Activated naive CD8-positive, alpha-beta T cell (primary cell): ENCODE data around the gene JCHAIN.

ENCODE experiments used
- H3K27ac Mint-ChIP-seq: one replicate; pipeline ENCODE4 v1.8.0; 2021; ENCODE audit warnings: mixed read lengths
- H3K27me3 Mint-ChIP-seq: one replicate; pipeline ENCODE4 v1.8.0; 2021; ENCODE audit warnings: mixed read lengths
- H3K36me3 Mint-ChIP-seq: one replicate; pipeline ENCODE4 v1.8.0; 2021; ENCODE audit warnings: mixed read lengths
- H3K4me1 Mint-ChIP-seq: one replicate; pipeline ENCODE4 v1.8.0; 2021; ENCODE audit warnings: low read depth, mixed read lengths
- H3K4me3 Mint-ChIP-seq: one replicate; pipeline ENCODE4 v1.8.0; 2021; ENCODE audit warnings: mild to moderate bottlenecking, mixed read lengths
- H3K9me3 Mint-ChIP-seq: one replicate; pipeline ENCODE4 v1.8.0; 2021; ENCODE audit warnings: low read depth, mixed read lengths

The JCHAIN gene

GRCh38 chr4:70634482-70634881 is 31.8 kb downstream of the JCHAIN start:
- peaks cover 2% of the 10 kb centered on the region for H3K27me3 Mint-ChIP-seq
- no peaks in the 10 kb centered on the region for H3K9me3 Mint-ChIP-seq
- no peak overlapping the region for H3K4me3 Mint-ChIP-seq
- peaks cover under 1% of the 10 kb centered on the region for H3K4me1 Mint-ChIP-seq
- H3K27ac Mint-ChIP-seq: no peak overlapping the region
- H3K36me3 Mint-ChIP-seq: no peaks in the 10 kb centered on the region

DNA sequence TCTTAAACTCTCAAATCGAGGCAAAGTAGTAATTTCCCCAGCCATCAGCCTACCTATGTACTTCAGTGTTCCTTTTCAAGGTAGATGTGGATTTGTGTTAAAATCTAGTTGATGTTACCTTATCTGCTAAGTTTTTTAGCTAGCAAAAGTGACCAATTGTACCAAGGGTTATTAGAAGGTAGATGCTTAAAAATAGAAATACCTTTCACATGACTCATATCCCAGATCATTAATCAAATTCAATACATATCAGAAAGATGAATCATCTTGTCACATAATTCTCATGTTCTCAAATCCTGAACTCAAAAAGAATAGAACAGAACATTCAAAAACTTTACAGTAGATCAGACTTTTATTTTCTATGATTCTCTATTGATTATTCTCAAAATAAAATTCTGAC is 34.3 kb downstream of the JCHAIN start:
- no peaks in the 10 kb centered on the region for H3K9me3 Mint-ChIP-seq
- H3K27me3 Mint-ChIP-seq: peaks cover 2% of the 10 kb centered on the region
- H3K4me1 Mint-ChIP-seq: peaks cover 6% of the 10 kb centered on the region
- no peak overlapping the region for H3K27ac Mint-ChIP-seq
- no peaks in the 10 kb centered on the region for H3K36me3 Mint-ChIP-seq
- H3K4me3 Mint-ChIP-seq: no peak overlapping the region

DNA sequence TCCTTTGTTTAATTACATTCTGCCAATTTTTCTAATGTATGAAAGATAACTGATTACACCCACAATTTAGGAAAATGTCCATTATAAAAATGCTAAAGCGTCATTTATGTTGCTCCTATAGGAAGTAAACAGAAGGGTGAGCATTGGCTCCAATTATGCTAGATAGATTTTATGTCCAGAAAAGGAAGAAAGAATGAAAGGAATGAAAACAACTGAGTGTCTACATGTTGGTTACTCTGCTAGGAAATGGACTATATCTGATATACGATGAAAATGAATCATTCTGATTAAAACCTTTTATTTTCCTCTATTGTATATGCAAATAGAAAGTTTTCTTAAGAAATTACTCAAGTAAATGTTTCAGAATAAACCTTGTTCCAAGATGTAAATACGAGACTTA is 36.1 kb downstream of the JCHAIN start:
- Mint-ChIP-seq H3K4me3 (no peak overlapping the region), H3K27ac (no peak overlapping the region), H3K4me1 (peaks cover 6% of the 10 kb centered on the region), H3K27me3 (peaks cover 2% of the 10 kb centered on the region), H3K36me3 (no peaks in the 10 kb centered on the region), H3K9me3 (no peaks in the 10 kb centered on the region)

- no peaks in the 10 kb centered on the region for H3K9me3 Mint-ChIP-seq
Measured at GRCh38 chr4:70629469-70630090, 36.7 kb downstream of the JCHAIN start.

DNA sequence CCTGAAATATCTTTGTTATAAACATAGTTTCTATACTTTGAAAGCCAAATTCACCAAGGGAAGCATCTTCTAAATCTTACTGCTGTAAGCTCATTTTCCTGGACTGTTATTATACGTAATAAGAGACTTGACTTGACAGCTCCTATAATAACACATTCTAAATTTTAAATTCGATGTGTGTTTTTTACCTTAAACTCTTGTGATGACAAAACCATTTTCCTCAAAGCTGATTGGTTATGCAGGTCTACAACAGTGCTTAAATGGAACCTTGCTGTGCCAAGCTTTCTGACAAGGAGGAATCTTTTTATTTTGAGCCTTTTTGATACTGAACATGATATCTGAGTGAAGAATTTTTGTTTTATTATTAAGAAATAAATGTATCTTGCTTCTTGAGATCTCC is 37.9 kb downstream of the JCHAIN start, which contains the start of gene ENAM:
TSS of gene ENAM (plus strand) at position 301 of the 400 bp plus-strand sequence. CDS start 757 bp downstream, outside the sequence.
- Mint-ChIP-seq H3K4me3 (no peak within 1 kb of the TSS), H3K4me1 (peaks cover 6% of the 10 kb centered on the region), H3K9me3 (no peaks in the 10 kb centered on the region), H3K36me3 (no peaks in the 10 kb centered on the region), H3K27ac (no peak within 1 kb of the TSS), H3K27me3 (peaks cover 2% of the 10 kb centered on the region)

More at GRCh38 chr4:70629469-70630090, 36.7 kb downstream of the JCHAIN start:
- no peaks in the 10 kb centered on the region for H3K36me3 Mint-ChIP-seq
- no peak overlapping the region for H3K4me3 Mint-ChIP-seq
- H3K4me1 Mint-ChIP-seq: peaks cover 6% of the 10 kb centered on the region
- no peak overlapping the region for H3K27ac Mint-ChIP-seq
- H3K27me3 Mint-ChIP-seq: peaks cover 2% of the 10 kb centered on the region

GRCh38 chr4:70627620-70628019 is 38.7 kb downstream of the JCHAIN start:
- H3K27ac Mint-ChIP-seq: no peak overlapping the region
- H3K9me3 Mint-ChIP-seq: no peaks in the 10 kb centered on the region
- no peak overlapping the region for H3K4me3 Mint-ChIP-seq
- no peaks in the 10 kb centered on the region for H3K36me3 Mint-ChIP-seq
- H3K27me3 Mint-ChIP-seq: no peaks in the 10 kb centered on the region
- H3K4me1 Mint-ChIP-seq: peaks cover 6% of the 10 kb centered on the region

DNA sequence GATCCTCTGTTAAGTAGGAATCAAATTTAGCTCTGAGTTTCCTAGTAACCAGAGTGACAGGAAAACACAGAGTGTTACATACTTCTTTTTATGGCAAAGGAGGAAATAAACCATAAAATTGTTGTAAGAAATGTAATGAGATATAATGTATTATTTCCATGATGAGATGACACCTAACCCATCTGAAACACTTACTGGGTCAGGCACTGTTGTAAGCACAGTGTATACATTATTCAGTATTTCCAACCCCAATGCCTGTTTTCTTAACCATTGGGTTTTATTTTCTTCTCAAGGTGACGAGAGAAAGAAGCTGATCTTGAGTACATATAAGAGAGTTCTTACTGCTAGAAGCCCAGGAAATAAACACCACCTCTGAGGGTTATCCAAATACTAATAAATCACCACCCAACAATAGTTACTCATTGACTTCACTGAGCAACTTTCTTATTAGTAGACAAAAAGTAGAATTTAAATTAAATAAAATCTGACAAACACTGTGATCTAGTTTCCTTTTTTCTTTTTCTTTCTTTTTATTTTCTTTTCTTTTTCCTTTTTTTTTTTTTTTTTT is 42.0 kb downstream of the JCHAIN start:
- Mint-ChIP-seq H3K27me3 (no peaks in the 10 kb centered on the region), H3K4me1 (peaks cover 5% of the 10 kb centered on the region), H3K9me3 (no peaks in the 10 kb centered on the region), H3K4me3 (no peak overlapping the region), H3K27ac (no peak overlapping the region), H3K36me3 (no peaks in the 10 kb centered on the region)

DNA sequence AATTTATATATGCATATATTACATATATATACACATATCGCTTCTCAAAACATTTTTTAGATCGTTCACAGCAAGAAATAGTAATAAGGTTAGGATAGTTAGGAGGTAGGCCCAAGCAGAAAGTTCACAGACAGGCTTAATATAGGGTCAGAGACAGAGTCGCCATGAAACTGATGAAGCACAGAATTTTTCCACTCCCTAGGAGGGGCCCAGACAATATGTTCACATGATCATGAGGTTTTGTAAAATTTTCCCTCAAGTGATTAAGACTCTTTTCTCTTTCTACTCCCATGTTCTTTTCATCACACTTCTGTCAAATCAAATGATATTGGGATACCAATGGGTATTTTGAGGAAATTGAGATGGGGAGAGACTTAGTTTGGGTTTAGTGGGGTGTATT is 43.0 kb downstream of the JCHAIN start:
- Mint-ChIP-seq H3K36me3 (no peaks in the 10 kb centered on the region), H3K9me3 (no peaks in the 10 kb centered on the region), H3K4me1 (no peaks in the 10 kb centered on the region), H3K4me3 (no peak overlapping the region), H3K27me3 (no peaks in the 10 kb centered on the region), H3K27ac (no peak overlapping the region)

GRCh38 chr4:70619778-70620177 is 46.5 kb downstream of the JCHAIN start:
- Mint-ChIP-seq H3K36me3 (no peaks in the 10 kb centered on the region), H3K27ac (no peak overlapping the region), H3K9me3 (no peaks in the 10 kb centered on the region), H3K4me3 (no peak overlapping the region), H3K27me3 (no peaks in the 10 kb centered on the region), H3K4me1 (no peaks in the 10 kb centered on the region)

DNA sequence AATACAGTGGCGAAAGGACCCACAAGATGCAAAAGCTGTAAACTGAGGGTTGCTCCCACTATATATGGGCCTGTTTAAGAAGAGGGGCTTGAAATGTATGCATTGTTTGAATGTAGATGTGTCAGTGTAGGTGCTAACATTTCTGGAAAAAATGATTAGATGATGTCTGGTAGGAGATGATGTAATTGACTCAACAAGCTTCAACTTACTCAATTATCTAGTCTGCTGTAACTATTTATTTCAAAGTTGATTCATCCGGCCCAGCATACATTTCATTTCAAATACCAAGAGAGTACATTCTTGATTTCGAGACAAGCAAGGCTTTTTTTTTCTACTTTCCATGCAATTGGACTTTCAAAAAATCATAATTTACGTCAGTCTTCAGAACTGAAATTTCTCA is 47.0 kb downstream of the JCHAIN start:
- Mint-ChIP-seq H3K9me3 (no peaks in the 10 kb centered on the region), H3K4me3 (no peak overlapping the region), H3K27ac (no peak overlapping the region), H3K36me3 (no peaks in the 10 kb centered on the region), H3K4me1 (peaks cover under 1% of the 10 kb centered on the region), H3K27me3 (no peaks in the 10 kb centered on the region)

GRCh38 chr4:70614184-70614555 is 52.1 kb downstream of the JCHAIN start:
- no peak overlapping the region for H3K27ac Mint-ChIP-seq

GRCh38 chr4:70613306-70614183 is 52.8 kb downstream of the JCHAIN start:
- Mint-ChIP-seq H3K9me3 (no peaks in the 10 kb centered on the region), H3K27me3 (peaks cover 7% of the 10 kb centered on the region), H3K4me1 (peaks cover 12% of the 10 kb centered on the region), H3K27ac (no peak overlapping the region), H3K36me3 (no peaks in the 10 kb centered on the region), H3K4me3 (no peak overlapping the region)

More at GRCh38 chr4:70614184-70614555, 52.1 kb downstream of the JCHAIN start:
- H3K27me3 Mint-ChIP-seq: peaks cover 5% of the 10 kb centered on the region
- no peaks in the 10 kb centered on the region for H3K9me3 Mint-ChIP-seq
- peaks cover 12% of the 10 kb centered on the region for H3K4me1 Mint-ChIP-seq
- H3K36me3 Mint-ChIP-seq: no peaks in the 10 kb centered on the region
- H3K4me3 Mint-ChIP-seq: no peak overlapping the region

GRCh38 chr4:70608324-70608723 is 58.0 kb downstream of the JCHAIN start:
- no peak overlapping the region for H3K4me3 Mint-ChIP-seq
- peaks cover 8% of the 10 kb centered on the region for H3K27me3 Mint-ChIP-seq
- H3K9me3 Mint-ChIP-seq: no peaks in the 10 kb centered on the region
- no peak overlapping the region for H3K27ac Mint-ChIP-seq
- H3K36me3 Mint-ChIP-seq: no peaks in the 10 kb centered on the region
- peaks cover 3% of the 10 kb centered on the region for H3K4me1 Mint-ChIP-seq

- Mint-ChIP-seq H3K9me3 (no peaks in the 10 kb centered on the region), H3K4me1 (no peaks in the 10 kb centered on the region), H3K4me3 (no peak overlapping the region), H3K27ac (no peak overlapping the region), H3K27me3 (peaks cover 8% of the 10 kb centered on the region), H3K36me3 (no peaks in the 10 kb centered on the region)
Measured at GRCh38 chr4:70607334-70607853, 58.9 kb downstream of the JCHAIN start.

GRCh38 chr4:70606459-70606858 is 59.8 kb downstream of the JCHAIN start:
- H3K36me3 Mint-ChIP-seq: no peaks in the 10 kb centered on the region
- H3K27me3 Mint-ChIP-seq: peaks cover 8% of the 10 kb centered on the region
- H3K4me3 Mint-ChIP-seq: no peak overlapping the region
- H3K27ac Mint-ChIP-seq: no peak overlapping the region
- no peaks in the 10 kb centered on the region for H3K9me3 Mint-ChIP-seq
- H3K4me1 Mint-ChIP-seq: no peaks in the 10 kb centered on the region
